Loucy (cell line): ENCODE data around the gene ATP13A3.

Experiments
- H2AFZ ChIP-seq: fragments of 200-600 bp; sonication (generic); 2 replicates; pipeline ENCODE4 v1.6.0; 2016; ENCODE audit warnings: antibody characterized with exemption, mild to moderate bottlenecking, low read length, moderate library complexity
- H3F3A ChIP-seq: fragments of 200-600 bp; 2 replicates; pipeline ENCODE4 v1.6.0; 2016; ENCODE audit warnings: antibody characterized with exemption, low read depth, mild to moderate bottlenecking
- H3K27me3 ChIP-seq: fragments of 200-600 bp; sonication (generic); 2 replicates; pipeline ENCODE4 v1.6.1; 2014; ENCODE audit warnings: low read length, mild to moderate bottlenecking; ENCODE audit not compliant: insufficient read depth, poor library complexity, severe bottlenecking
- H3K36me3 ChIP-seq: fragments of 200-600 bp; sonication (generic); 2 replicates; pipeline ENCODE4 v1.6.1; 2016; ENCODE audit warnings: low read length; ENCODE audit not compliant: insufficient read depth
- H3K4me1 ChIP-seq: fragments of 200-600 bp; sonication (generic); 2 replicates; pipeline ENCODE4 v1.5.1; 2014; ENCODE audit warnings: low read length, mild to moderate bottlenecking; ENCODE audit not compliant: insufficient read depth, poor library complexity, severe bottlenecking
- H3K4me2 ChIP-seq: fragments of 200-600 bp; sonication (generic); 2 replicates; pipeline ENCODE4 v1.6.0; 2014; ENCODE audit warnings: antibody characterized with exemption, low read length, low read depth, mild to moderate bottlenecking; ENCODE audit not compliant: poor library complexity, severe bottlenecking
- H3K4me3 ChIP-seq: fragments of 200-600 bp; sonication (generic); 2 replicates; pipeline ENCODE4 v1.5.1; 2014; ENCODE audit warnings: low read length, mild to moderate bottlenecking, mixed read lengths; ENCODE audit not compliant: poor library complexity, severe bottlenecking
- H3K79me2 ChIP-seq: fragments of 200-600 bp; sonication (generic); 2 replicates; pipeline ENCODE4 v1.6.1; 2014; ENCODE audit warnings: low read length; ENCODE audit not compliant: insufficient read depth
- H3K9ac ChIP-seq: fragments of 200-600 bp; sonication (generic); 2 replicates; pipeline ENCODE4 v1.6.0; 2014; ENCODE audit warnings: mild to moderate bottlenecking, low read depth, low read length, moderate library complexity; ENCODE audit not compliant: poor library complexity, severe bottlenecking
- H3K9me2 ChIP-seq: fragments of 200-600 bp; sonication (generic); replicated peaks from 2 replicates; pipeline ENCODE4 v1.6.1; 2016; ENCODE audit warnings: low read depth, low read length, mixed read lengths
- H3K9me3 ChIP-seq: fragments of 200-600 bp; sonication (generic); 2 replicates; pipeline ENCODE4 v1.6.1; 2014; ENCODE audit warnings: mild to moderate bottlenecking, antibody characterized with exemption, low read length, low read depth; ENCODE audit not compliant: insufficient read depth
- H4K20me1 ChIP-seq: fragments of 200-600 bp; sonication (generic); 2 replicates; pipeline ENCODE4 v1.6.0; 2014; ENCODE audit warnings: antibody characterized with exemption, low read length, mild to moderate bottlenecking; ENCODE audit not compliant: insufficient read depth, poor library complexity, severe bottlenecking
- CTCF ChIP-seq: fragments of 200-600 bp; sonication (generic); conservative IDR thresholded peaks from 2 replicates; pipeline ENCODE4 v1.5.1; 2014; ENCODE audit warnings: mild to moderate bottlenecking, antibody characterized with exemption, low read length
- EZH2phosphoT487 ChIP-seq: fragments of 200-600 bp; IDR thresholded peaks from 2 replicates; pipeline ENCODE4 v1.6.1; 2018; ENCODE audit warnings: antibody characterized with exemption, mild to moderate bottlenecking, moderate library complexity, borderline replicate concordance

Gene ATP13A3

GRCh38 chr3:194508491-194509453, 22.0 kb upstream of the ATP13A3 start:
- no peaks in the 10 kb centered on the region for H3K79me2 ChIP-seq
- H3K9me3 ChIP-seq, result no peaks in the 10 kb centered on the region
- H3K36me3 ChIP-seq, result peaks cover 7% of the 10 kb centered on the region; the same call in 1 of the 2 replicates
- no peaks in the 10 kb centered on the region for H3K27me3 ChIP-seq
- H3K4me2 ChIP-seq, result no peak overlapping the region
- H3K4me1 ChIP-seq, result no peaks in the 10 kb centered on the region
- no peak overlapping the region for H3K9ac ChIP-seq
- H3F3A ChIP-seq, result no peaks in the 10 kb centered on the region
- H3K9me2 ChIP-seq, result no peaks in the 10 kb centered on the region
- no peak overlapping the region for H3K4me3 ChIP-seq
- no peak for TF ChIP-seq EZH2phosphoT487
- no peak for TF ChIP-seq CTCF
- no peaks in the 10 kb centered on the region for H4K20me1 ChIP-seq
- H2AFZ ChIP-seq, result no peak overlapping the region

- no peak overlapping the region for H3K4me2 ChIP-seq
- no peaks in the 10 kb centered on the region for H3K79me2 ChIP-seq
- H3K9me3 ChIP-seq, result no peaks in the 10 kb centered on the region
- H3F3A ChIP-seq, result no peaks in the 10 kb centered on the region
- H3K4me3 ChIP-seq, result no peak overlapping the region
- no peaks in the 10 kb centered on the region for H3K9me2 ChIP-seq
- H3K9ac ChIP-seq, result no peak overlapping the region
- TF ChIP-seq EZH2phosphoT487, result no peak
- no peak for TF ChIP-seq CTCF
- peaks cover 7% of the 10 kb centered on the region; the same call in 1 of the 2 replicates for H3K36me3 ChIP-seq
- no peaks in the 10 kb centered on the region for H3K4me1 ChIP-seq
- H3K27me3 ChIP-seq, result no peaks in the 10 kb centered on the region
- no peaks in the 10 kb centered on the region for H4K20me1 ChIP-seq
- no peak overlapping the region for H2AFZ ChIP-seq
Measured at GRCh38 chr3:194507571-194507970, 20.8 kb upstream of the ATP13A3 start.

GRCh38 chr3:194505791-194506415, 19.1 kb upstream of the ATP13A3 start:
- Histone ChIP-seq H2AFZ (no peak overlapping the region), H3K36me3 (peaks cover 7% of the 10 kb centered on the region; the same call in 1 of the 2 replicates), H3K9me3 (no peaks in the 10 kb centered on the region), H3F3A (no peaks in the 10 kb centered on the region), H3K4me1 (no peaks in the 10 kb centered on the region), H4K20me1 (no peaks in the 10 kb centered on the region), H3K27me3 (no peaks in the 10 kb centered on the region), H3K4me2 (no peak overlapping the region), H3K4me3 (no peak overlapping the region), H3K9ac (no peak overlapping the region), H3K79me2 (no peaks in the 10 kb centered on the region), H3K9me2 (no peaks in the 10 kb centered on the region)
- TF ChIP-seq CTCF (no peak), EZH2phosphoT487 (no peak)
